ENCODE measurements around the gene ACOT12.
"Not testable (repeated sequence)": the region's sequence is repeated elsewhere in the genome, so short reads cannot be mapped to it uniquely, and the experiment has no call there.

Gene ACOT12

DNA sequence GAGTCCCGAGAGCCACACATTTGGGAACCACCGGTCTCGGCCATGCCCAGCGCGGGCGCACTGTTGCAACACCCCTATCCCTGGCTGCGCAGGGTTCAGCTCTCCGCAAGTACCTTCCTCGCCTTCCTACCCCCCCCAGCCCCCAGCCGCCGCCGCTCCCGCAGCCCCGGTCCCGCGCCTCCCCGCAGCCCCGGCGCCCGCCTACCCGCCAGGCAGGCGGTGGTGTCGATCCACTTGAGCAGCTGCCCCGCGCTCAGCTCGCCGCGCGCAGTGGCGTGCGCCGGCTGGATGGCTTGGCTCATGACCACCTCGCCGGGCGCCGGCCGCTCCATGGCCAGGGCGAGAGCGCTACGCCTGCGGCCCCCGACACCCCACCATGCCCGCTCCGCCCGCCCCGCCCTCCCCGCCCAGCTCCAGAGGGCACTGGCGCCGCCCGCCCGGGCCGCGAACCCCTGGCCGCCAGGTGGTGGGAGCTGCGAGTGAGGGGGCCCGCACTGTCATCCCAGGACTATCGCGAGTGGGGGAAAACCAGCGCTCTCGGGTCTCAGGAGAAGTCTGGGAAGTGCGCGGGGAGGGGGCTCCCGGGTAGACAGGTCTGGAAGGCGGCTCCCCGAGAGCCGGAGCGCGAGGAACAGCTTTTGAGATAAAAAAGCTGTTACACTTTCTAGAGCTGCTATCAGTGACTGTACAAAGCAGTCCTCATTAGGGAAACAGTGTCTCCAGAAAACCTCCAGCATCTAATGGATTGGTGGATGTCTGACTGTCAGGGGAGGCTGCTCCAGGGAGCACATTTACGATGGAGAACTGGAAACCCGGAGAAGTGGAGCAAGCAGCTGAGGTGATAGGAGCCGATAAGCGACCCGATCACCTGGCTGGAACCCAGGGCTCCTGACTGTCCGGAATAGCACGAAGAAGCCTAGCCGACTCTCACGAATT, at the start of gene ACOT12:
TSS of gene ACOT12 (minus strand) at position 352 of the 936 bp plus-strand sequence. CDS start at position 332, 20 bp downstream.
- DNase-seq, result peak in 2 of 3 experiments; percentile 34

DNA sequence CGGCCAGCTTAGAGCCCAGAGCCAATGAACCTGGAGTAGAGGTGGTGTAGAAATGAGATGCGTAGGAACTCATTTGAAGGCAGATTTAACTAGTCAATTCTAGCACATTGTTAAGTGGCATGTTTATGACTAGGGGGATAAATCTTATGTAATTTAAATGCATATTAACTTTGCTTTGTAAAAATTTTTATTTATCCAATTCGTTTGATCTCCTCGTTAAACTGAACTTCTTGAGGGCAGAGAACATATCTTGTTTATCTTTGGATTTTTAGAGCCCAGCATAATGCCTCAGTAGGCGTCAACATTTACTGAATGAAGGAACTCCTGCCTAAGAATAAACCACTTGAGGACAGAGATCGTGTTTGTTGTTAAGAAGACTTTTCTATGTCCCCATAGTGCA, 41.1 kb upstream of the ACOT12 start:
- DNase-seq, result no peak

DNA sequence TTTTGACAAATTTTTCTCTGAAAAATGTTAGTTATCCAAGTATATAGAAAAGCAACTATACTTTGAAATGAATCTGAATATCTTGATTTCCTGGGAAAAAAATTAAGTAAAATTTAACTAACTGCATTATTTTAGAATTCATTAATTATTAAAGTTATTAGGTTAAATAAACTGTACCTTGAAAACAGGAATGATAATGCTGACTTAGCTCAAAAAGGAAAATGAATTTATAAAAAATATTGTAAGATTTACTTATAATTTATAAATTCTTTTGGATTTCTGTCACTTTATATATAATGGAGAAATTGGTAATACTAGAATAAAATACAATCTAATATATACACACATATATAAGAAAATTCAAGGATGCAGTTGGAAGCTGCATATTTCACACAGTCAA, 36.1 kb upstream of the ACOT12 start:
- DNase-seq, result no peak

DNA sequence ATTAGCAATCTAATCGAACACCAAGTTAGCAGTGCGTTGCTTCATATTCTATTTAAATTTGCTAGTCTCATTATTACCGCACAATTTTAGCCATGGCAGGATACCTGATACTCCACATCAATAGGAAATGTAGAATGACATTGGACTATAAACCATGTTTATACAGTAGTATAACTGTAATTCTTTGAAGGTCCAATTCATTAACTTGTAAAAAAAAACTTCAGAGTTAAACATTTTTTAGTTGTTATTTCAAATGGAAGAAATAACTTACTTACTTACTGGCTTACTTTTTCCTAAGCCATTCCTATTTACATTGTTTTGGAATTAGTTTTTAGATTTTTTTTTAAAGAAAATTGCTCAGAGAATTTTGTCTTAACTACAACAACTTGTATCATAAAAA, 35.4 kb upstream of the ACOT12 start:
- no peak for DNase-seq

DNA sequence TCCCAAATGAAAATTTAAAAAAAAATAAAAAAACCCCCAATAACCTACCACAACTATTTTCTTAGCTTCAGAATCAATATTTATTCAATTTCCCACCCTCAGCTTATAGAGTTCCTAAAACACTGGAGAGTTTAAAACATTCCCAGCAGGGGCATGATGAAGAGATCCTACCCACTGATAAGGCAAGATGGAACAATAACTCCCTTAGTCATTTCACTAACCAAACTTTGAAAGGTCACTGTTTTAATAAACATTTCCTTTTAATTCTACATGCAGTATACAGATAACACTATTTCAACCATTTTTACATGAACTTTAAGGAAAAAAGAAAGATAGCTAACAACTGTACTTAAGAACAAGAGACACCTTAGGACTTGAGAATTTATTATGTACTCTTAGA, 34.9 kb upstream of the ACOT12 start:
- DNase-seq, result no peak

DNA sequence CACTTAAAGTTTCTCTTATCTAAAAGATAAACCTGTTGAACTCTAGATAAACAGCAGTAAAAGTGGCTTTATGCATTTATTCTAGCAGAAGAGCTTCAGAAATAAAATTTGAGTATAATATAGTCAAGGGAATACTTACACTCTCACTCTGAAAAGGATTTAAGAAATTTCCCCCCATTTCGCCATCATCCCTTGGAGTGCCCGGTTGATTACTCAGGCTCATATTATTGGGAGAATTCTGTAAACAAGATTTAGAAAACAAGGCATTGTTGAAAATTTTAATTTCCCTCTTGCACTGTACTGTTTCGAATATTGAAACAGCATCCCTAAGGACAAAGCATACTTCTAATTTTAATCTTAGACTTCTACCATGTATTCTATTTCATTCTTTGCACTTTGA, 34.5 kb upstream of the ACOT12 start:
- no peak for DNase-seq

DNA sequence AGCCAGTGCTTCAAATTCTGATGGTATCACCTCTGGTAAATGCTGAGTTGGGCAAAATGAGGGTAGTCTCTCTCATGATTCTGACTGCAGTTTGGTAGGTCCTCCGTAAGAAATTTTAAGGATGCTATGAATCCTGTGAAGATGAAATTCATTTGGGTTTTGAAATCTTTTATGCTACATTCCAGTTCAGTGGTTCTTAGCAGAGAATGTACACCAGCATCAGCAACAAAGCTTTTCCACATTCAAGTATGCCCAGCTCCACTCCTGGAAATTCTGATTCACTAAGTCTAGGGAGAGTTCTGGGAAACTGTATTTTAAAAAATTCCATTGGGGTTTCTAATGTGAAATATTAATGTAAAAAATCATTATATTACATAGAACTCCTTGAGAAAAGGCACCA, 33.6 kb upstream of the ACOT12 start:
- no peak for DNase-seq

DNA sequence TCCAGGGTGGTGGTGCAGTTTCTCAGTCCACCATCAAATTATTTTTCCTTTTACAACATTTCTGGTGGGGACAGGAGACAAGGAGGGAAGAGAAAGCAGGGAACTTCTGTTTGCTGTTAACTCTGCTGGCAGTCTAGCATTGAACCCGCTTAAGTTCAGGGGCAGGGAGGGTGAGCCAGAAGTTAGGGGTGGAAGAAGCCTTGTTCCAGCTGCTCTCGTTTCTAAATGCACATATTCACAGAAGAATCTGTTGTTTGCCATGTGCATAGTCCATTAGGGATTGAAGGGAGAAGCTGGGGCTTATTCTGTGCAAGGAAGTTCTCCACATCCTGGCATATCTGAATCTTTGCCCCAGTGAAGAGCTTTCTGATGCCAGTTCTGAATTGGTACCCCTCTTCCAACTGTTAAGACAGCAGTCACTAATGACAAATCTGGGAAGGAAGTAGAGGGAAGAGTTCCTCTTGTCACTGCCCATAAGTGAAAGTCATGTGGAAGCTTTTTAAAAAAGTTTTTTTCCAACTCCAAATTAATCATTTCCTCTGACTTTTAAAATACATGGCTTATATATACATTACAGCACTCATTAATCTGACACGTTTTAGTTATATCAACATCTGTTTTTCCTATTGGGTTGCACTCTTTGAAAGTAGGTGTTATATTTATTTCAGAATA, 32.6 kb upstream of the ACOT12 start:
- DNase-seq, result no peak

DNA sequence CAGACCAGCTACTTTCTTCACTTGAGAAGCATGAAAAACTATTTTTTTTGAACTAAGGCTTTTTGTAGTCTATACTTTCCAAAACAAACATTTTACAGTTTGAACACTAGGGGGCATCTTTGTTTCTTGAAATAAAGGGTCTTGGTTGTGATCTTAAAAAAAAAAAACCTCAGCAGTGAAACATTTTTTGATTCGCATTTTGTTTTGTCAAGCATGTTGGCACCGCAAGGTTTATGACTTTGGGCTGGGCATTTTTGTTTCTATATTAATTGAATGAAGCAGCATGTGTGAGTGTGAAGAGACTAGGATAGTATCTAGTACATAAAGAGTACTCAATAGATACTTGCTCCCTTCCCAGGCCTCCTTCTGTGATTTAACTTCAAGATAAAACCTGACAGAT, 31.6 kb upstream of the ACOT12 start:
- peak; percentile 2 to 58 (median 45) for DNase-seq

DNA sequence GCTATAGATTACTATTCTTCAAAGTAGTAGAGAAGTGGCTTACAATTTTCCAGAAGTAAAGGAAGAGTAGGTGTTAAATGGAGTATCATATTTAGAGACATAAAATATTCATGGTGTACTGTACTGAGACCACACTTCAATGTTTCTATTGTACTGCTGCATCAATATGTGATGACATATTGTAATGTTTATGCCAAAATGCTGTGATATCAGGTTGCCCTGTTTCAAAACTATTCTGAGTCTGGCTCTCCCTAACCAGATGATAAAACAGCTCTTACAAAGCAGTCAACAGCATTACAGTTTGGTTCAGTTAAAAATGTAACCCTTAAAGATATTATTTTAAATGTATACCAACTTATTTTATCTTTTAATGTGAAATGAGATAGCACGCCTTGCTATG, 30.8 kb upstream of the ACOT12 start:
- no peak for DNase-seq

DNA sequence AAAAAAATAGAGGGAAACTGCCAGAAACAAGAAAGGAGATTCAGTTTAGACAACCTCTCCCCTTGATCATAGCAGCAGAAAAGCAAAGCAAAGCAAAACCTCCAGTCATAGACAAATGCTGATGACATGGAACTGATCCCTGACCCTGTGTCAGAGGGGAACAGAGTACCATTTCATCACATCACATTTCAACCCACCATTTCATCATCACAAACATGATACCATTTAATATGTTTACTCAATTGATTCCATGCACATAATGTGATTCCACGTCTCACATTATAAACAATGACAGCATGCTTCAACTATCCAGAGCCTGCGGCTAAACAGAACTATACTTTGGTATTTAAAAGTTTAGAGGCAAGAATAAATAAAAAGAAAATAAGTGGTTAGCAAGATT, 28.7 kb upstream of the ACOT12 start:
- no peak for DNase-seq

DNA sequence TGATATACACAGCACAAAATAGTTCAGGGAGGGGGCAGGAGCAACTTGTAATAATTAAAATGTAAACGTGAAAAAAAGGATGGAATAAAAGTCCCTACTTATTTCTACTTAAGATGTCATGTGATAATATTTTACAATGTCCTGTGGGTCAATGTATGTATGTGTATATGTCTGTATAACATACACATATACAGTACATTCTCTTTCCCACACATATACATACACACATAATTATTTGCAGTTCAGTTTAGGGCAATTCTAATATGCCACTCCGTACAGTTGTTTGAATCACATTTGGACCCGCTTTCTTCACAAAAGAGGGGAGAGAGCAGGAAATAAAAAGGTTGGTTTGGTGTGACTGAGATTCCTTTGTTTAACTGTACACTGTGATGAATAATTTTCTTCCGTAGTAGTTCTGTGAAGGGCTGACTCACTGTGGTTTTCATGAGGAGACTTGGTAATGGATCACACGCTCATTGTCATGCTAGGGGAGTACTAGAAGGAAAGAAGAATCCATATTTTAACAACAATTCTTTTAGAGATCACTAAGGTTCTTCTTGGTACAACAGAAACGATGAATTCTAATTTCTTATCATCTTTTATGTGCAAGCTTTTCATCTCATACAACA, 26.2 kb upstream of the ACOT12 start:
- no peak for DNase-seq

DNA sequence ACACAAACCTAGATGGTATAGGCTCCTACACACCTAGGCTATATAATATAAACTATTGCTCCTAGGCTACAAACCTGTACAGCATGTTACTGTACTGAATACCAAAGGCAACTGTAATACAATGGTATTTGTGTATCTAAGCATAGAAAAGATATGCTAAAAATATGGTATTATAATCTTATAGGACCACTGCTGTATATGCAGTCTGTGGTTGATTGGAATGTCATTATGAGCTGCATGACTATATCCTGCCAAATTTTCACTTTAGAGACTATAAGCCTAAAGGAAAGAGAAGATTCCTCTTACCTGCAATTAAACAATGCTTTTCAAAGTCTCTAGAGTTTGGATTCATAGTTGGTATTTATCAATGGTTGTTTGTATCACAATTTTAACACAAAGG, 24.7 kb upstream of the ACOT12 start:
- no peak for DNase-seq

DNA sequence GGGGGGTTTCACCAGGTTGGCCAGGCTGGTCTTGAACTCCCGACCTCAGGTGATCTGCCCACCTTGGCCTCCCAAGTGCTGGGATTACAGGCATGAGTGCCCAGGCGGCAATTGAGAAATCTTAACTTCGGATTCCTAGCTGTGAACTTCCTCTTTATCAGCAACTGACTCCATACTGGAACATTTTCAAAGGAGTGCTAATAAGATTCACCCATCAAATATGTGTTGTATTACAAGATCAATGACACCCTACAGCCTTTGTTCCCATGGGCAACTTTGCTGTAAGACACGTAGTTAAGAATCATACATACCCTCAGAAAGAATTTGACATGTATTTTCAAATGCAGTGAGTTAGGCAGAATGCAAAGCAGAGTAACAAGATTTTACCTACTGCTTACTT, 23.1 kb upstream of the ACOT12 start:
- no peak for DNase-seq

DNA sequence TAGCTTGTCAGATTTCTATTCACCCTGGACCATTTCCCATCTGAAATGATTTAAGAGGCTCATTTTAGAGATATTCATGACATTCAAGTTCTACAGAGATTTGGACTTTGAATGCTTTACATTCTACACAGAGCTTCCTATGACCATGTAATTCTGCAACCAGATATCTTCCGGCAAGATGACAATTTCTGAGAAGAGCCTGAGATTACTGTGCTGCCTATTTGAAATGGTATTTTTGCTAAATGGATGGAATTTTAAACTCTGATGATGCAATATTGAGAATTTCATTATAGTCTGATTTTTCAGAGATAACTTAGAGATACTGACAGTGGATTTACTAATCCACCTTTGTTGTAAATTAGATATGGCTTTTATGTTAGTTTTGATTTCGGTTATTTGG, 16.0 kb upstream of the ACOT12 start:
- no peak for DNase-seq

DNA sequence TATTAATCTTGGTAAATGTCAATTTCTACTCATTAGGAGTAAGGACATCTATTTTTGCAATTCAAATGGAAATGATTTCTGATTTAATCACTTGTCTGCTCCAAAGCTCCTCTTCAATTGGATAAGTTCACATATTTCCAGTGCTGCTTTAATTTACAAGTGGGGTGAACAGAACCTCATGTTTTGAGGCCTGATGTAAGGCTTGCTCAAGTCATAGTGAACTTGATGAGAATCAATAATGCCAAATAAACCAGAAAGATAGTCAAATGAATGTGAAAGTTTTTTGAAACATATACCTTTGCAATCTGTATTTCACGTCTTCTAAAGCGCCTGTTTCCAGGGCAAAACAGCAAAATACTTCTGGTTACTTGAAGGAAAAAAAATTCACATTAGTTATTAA, 15.4 kb upstream of the ACOT12 start:
- no peak for DNase-seq

DNA sequence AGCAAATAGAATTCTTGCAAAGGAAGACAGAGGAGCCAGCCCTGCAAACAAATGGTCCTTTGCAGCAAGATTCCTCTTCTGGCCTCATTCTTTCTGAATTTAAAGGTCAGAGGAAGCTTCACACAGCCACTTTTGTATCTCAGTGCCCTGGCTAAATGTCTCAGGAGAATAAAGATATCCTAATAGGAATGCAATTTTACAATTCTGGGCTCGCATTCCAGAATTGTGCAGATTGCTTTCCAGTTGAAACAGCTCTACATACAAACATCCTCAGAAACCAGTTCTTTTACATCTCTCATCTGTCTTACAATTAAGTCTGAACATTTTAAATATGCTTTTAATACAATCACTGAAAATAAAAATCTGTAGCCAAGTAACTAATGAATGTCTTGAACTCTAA, 14.6 kb upstream of the ACOT12 start:
- no peak for DNase-seq

DNA sequence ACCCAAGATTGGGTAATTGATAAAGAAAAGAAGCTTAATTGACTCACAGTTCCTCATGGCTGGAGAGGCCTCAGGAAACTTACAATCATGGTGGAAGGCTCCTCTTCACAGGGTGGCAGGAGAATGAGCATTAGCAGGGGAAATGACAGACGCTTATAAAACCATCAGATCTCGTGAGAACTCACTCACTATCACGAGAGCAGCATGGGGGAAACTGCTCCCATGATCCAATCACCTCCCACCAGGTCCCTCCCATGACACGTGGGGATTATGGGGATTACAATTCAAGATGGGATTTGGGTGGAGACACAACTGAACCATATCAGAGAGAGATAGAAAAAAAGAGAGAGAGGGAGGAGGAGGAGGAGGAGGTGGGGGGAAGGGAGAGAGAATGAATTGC, 13.9 kb upstream of the ACOT12 start:
- not testable (repeated sequence) for DNase-seq

DNA sequence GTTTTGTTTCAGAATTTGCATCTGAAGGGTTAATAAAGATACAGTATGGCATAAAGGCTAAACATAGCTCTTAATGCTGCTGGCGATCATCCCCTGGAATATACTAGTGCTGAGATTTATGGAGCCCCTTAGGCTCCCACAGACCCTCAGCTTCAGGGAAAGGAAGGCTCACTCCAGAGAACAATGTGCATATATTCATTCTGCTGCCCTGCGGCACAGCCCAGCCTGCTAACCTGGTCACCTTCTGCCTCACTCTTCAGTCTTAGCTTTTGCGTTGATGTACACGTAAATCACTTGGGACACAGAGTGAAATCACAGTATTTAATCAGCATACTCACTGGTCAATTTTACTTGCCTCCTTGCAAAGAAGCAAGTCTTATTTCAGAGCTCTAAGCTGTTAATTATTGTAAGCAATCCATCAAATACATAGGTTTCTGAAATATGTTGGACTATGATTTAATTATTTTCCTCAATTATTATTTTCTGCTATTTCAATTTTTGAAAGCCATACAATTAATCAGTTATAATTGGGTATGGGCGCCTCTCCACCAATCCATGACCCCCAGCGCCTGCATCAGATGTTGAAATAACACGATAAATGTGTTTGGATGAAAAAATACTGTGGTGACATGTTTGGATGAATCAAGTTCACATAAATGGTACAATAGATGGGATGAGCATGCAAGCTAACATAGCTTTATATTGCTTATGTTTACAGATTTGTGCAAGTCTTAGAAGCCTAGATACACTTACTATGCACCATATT, 11.4 kb upstream of the ACOT12 start:
- no peak for DNase-seq

DNA sequence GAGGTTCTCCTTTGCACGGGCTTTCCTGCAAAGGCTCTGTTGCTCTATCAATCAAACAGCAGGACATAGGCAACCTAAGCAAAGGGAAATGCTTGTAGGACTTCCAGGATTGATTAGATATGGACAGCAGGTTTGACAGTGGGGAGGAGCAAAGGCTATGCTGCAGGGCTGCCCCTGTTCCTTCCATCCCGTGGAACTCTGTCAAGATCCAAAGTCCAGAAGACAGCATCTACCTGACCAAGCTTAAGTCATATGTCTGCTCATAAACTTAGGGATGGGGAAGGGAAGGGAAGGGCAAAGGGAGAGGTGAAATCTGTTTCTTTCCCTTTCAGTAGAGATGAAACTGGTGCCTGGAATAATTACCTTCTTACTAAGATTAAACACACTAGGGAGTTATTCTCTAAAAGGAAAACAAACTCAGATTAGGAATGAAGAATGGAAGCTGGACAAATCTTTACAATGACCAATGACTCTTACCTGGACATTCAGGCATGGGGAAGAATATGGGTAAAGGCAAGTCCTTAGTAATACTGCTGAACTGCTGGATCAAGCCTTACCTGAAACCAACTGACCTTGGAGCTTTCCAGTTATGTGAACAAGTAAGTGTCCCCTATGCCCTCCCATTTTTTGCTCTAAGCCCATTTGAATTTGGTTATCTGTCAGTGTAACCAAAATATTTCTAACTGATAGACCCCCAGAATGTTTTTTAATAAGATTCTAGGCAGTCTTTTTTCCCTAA, 8.4 kb upstream of the ACOT12 start:
- DNase-seq, result no peak

DNA sequence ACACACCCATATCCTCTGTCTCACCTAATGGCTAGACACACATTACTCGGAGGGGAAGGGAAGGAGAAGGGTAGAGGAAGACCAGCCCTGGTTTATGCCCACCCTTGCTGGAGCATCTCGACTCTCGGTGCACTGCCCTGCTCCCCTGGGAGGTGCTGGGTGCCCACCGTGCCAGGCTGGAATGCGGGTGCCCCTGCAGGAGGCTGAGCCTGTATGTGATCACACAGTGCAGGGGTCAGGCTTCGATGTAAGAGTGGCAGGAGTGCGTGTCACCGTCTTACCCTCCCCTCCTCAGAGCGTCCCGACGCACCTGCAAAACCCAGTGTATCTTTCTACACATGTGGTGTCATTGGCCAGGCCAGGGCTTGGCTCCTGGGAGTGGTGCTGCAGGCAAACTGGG, 7.3 kb upstream of the ACOT12 start:
- DNase-seq, result no peak

DNA sequence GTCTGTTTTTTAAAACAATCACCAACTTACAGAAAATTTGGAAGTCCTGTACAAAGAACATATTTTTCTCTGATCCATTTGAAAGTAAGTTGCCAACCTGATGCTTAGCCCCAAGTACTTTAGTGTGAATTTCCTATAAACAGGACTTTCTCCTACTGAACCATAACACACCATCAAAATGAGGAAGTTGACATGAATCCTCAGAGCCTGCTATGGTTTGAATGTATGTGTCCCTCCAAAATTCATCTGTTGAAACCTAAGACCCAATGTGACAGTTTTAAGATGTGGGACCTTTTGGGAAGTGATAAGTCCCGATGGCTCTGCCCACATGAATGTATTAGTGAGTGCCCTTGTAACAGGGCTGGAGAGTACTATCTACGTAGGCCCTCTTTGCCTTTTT, 6.4 kb upstream of the ACOT12 start:
- DNase-seq, result no peak

Data from NCI-H1417 (cell line).